ENCODE results near the gene SLC39A3.

- TF ChIP-seq CTCF (conservative IDR thresholded peaks at IDR 0.05 in 1 of 2, IDR thresholded peaks at IDR 0.05 in 1 of 2; ENCODE audit: low read depth in 1 of 2, low read length in 2 of 2) (no peak), EZH2 (IDR thresholded peaks at IDR 0.05; ENCODE audit: low read length, missing control alignments) (no peak)
These were observed 28.0 kb downstream of the SLC39A3 start for GRCh38 chr19:2711875-2712205.
